ENCODE data around the gene XRCC4. TPM values are rescaled to one million over a fixed set of nuclear protein-coding genes. Genes with fewer than 3 reads are reported as not detected.

XRCC4 gene
- total RNA-seq, 4 donors from 2014 or later: 6.1 to 7.4 (median 7.0) TPM

- no peak for ATAC-seq (ENCODE audit: low FRiP score)
- TF ChIP-seq, protein P1, sequence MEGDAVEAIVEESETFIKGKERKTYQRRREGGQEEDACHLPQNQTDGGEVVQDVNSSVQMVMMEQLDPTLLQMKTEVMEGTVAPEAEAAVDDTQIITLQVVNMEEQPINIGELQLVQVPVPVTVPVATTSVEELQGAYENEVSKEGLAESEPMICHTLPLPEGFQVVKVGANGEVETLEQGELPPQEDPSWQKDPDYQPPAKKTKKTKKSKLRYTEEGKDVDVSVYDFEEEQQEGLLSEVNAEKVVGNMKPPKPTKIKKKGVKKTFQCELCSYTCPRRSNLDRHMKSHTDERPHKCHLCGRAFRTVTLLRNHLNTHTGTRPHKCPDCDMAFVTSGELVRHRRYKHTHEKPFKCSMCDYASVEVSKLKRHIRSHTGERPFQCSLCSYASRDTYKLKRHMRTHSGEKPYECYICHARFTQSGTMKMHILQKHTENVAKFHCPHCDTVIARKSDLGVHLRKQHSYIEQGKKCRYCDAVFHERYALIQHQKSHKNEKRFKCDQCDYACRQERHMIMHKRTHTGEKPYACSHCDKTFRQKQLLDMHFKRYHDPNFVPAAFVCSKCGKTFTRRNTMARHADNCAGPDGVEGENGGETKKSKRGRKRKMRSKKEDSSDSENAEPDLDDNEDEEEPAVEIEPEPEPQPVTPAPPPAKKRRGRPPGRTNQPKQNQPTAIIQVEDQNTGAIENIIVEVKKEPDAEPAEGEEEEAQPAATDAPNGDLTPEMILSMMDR (IDR thresholded peaks at IDR 0.05): no peak
- DNase-seq (ENCODE audit: low spot score): no peak
Measured at GRCh38 chr5:83222906-83223305, 145.6 kb downstream of the XRCC4 start.

GRCh38 chr5:83227611-83228010 is 150.3 kb downstream of the XRCC4 start:
- DNase-seq (ENCODE audit: low spot score) (no peak), ATAC-seq (ENCODE audit: low FRiP score) (no peak)
- TF ChIP-seq, protein P1 (IDR thresholded peaks at IDR 0.05): no peak

- TF ChIP-seq, protein P1 (IDR thresholded peaks at IDR 0.05): no peak
- ATAC-seq (ENCODE audit: low FRiP score) (no peak), DNase-seq (ENCODE audit: low spot score) (no peak)
Measured at GRCh38 chr5:83230511-83230910, 153.2 kb downstream of the XRCC4 start.

DNA sequence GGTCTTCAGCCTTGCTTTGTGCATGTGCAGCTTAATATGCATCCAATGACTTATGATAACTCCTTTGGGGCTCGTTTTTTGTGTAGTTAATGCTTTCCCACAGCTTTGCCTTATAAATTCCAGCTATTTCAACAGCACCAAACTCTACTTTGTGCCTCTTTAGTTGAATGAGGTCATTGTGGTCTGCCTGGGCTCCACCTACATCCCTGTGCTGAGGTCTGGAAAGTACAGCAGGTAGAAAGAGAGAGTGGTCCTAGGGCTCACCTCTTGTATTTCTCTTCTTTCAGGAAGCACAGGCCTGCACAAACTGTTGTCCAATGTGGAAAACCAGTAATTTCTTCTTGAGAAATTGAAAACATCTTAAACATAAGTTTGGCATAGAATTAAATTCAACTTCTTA is 167.2 kb downstream of the XRCC4 start:
- DNase-seq (ENCODE audit: low spot score) (no peak), ATAC-seq (ENCODE audit: low FRiP score) (no peak)
- TF ChIP-seq, protein P1 (IDR thresholded peaks at IDR 0.05): no peak

GRCh38 chr5:83245037-83245436 is 167.7 kb downstream of the XRCC4 start:
- TF ChIP-seq, protein P1 (IDR thresholded peaks at IDR 0.05): no peak
- DNase-seq (ENCODE audit: low spot score): no peak

DNA sequence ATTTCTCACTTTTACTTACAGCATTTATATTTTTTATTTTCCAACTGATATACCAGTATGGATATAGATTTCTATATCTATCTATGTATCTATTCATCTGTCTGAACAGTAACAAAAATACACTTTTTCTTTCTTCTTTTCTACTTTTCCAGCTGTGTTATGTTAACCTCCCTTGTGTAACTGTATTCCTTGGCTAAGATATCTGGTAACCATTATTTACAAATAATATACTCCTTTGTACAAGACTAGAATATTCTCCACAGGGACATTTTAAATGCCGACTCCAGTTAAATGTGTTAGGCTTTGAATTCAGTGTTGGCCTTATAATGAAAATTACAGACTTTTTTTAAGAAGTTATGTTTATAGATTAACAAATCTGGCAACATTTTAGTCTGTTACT is 168.7 kb downstream of the XRCC4 start:
- ATAC-seq (ENCODE audit: low FRiP score): no peak

More at GRCh38 chr5:83245037-83245436, 167.7 kb downstream of the XRCC4 start:
- no peak for ATAC-seq (ENCODE audit: low FRiP score)

DNA sequence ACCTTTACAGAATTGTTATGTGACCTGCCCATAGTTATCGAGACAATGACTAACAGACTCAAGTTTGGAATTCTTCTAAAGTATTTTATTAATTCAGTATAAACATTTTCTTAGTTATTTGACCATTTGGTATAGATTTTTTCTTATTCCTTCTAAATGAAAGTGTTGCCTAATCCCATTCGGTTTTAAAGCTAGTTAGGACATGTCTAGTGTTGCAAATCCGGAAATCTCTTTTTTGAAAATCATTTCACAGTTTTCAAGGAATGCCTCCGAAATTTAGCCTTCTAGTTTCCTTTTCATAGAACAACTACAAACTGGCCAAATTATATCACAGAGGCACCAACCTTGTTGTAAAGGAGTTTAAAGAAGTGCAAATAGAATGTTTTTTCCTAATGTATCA is 171.8 kb downstream of the XRCC4 start:
- DNase-seq (ENCODE audit: low spot score): no peak
- TF ChIP-seq, protein P1 (IDR thresholded peaks at IDR 0.05): no peak
- ATAC-seq (ENCODE audit: low FRiP score): no peak

More for the DNA sequence above, 168.7 kb downstream of the XRCC4 start:
- no peak for DNase-seq (ENCODE audit: low spot score)
- TF ChIP-seq, protein P1 (IDR thresholded peaks at IDR 0.05): no peak
